OCI-LY3 (cell line): ENCODE data around the gene SUPT20H.

Experiments
- H2AFZ ChIP-seq: fragments of 200-600, 300-600 bp; shearing (Covaris generic); 2 replicates; pipeline ENCODE4 v1.6.0; 2014; ENCODE audit warnings: antibody characterized with exemption, low read depth, low read length
- H3K27ac ChIP-seq: fragments of 200-600, 300-600 bp; sonication (generic); 2 replicates; pipeline ENCODE4 v1.5.1; 2014; ENCODE audit warnings: mild to moderate bottlenecking, low read length, moderate library complexity, mixed read lengths
- H3K27me3 ChIP-seq: fragments of 200-600, 300-600 bp; sonication (generic); 2 replicates; pipeline ENCODE4 v1.6.1; 2014; ENCODE audit warnings: low read depth, low read length, mixed read lengths
- H3K36me3 ChIP-seq: fragments of 200-600, 300-600 bp; sonication (generic); replicated peaks from 2 replicates; pipeline ENCODE3; 2014; ENCODE audit warnings: low read depth, low read length, mixed read lengths
- H3K4me1 ChIP-seq: fragments of 300-600, 200-600 bp; sonication (generic); 2 replicates; pipeline ENCODE4 v1.6.1; 2014; ENCODE audit warnings: low read length, mixed read lengths
- H3K4me2 ChIP-seq: fragments of 200-600, 300-600 bp; sonication (generic); 2 replicates; pipeline ENCODE4 v1.6.1; 2014; ENCODE audit warnings: low read length, mixed read lengths
- H3K4me3 ChIP-seq: fragments of 300-600, 200-600 bp; sonication (generic); 2 replicates; pipeline ENCODE4 v1.5.1; 2014; ENCODE audit warnings: antibody characterized with exemption, mild to moderate bottlenecking, low read length, moderate library complexity
- H3K79me2 ChIP-seq: fragments of 300-600, 200-600 bp; shearing (Covaris generic); 2 replicates; pipeline ENCODE4 v1.6.1; 2014; ENCODE audit warnings: mild to moderate bottlenecking, low read length, mixed read lengths
- H3K9ac ChIP-seq: fragments of 300-600, 200-600 bp; shearing (Covaris generic); 2 replicates; pipeline ENCODE4 v1.6.0; 2014; ENCODE audit warnings: mild to moderate bottlenecking, low read length, moderate library complexity
- H3K9me3 ChIP-seq: fragments of 200-600, 300-600 bp; shearing (Covaris generic); 2 replicates; pipeline ENCODE4 v1.6.1; 2014; ENCODE audit warnings: low read length, mixed read lengths; ENCODE audit not compliant: insufficient read depth
- H4K20me1 ChIP-seq: fragments of 200-600, 300-600 bp; sonication (generic); 2 replicates; pipeline ENCODE4 v1.6.1; 2016; ENCODE audit warnings: low read length, mixed read lengths; ENCODE audit not compliant: insufficient read depth
- CTCF ChIP-seq: fragments of 200-600, 300-600 bp; sonication (generic); IDR thresholded peaks from 2 replicates; pipeline ENCODE4 v1.5.1; 2014; ENCODE audit warnings: antibody characterized with exemption, low read length, low read depth
- EZH2phosphoT487 ChIP-seq: fragments of 200-600 bp; shearing (Covaris generic); IDR thresholded peaks from 2 replicates; pipeline ENCODE4 v1.6.1; 2018; ENCODE audit warnings: antibody characterized with exemption, mixed run types, low read depth

Gene SUPT20H

GRCh38 chr13:36965767-36966166 lies 93.7 kb downstream of the SUPT20H start:
- Histone ChIP-seq H3K36me3 (peaks cover 51% of the 10 kb centered on the region), H3K4me2 (no peak overlapping the region), H4K20me1 (no peaks in the 10 kb centered on the region)

GRCh38 chr13:36959456-36960116 lies 99.9 kb downstream of the SUPT20H start:
- Histone ChIP-seq H3K9me3 (no peaks in the 10 kb centered on the region), H3K27me3 (no peaks in the 10 kb centered on the region), H3K79me2 (no peaks in the 10 kb centered on the region), H3K27ac (no peak overlapping the region), H3K9ac (no peak overlapping the region), H4K20me1 (no peaks in the 10 kb centered on the region), H3K4me3 (no peak overlapping the region), H3K4me1 (no peaks in the 10 kb centered on the region), H2AFZ (no peak overlapping the region), H3K36me3 (peaks cover 56% of the 10 kb centered on the region), H3K4me2 (no peak overlapping the region)
- TF ChIP-seq CTCF (no peak), EZH2phosphoT487 (no peak)

More at GRCh38 chr13:36965767-36966166, 93.7 kb downstream of the SUPT20H start:
- no peaks in the 10 kb centered on the region for H3K4me1 ChIP-seq
- TF ChIP-seq EZH2phosphoT487: no peak
- TF ChIP-seq CTCF: no peak
- H2AFZ ChIP-seq: no peak overlapping the region
- H3K4me3 ChIP-seq: no peak overlapping the region
- H3K27me3 ChIP-seq: no peaks in the 10 kb centered on the region
- H3K79me2 ChIP-seq: no peaks in the 10 kb centered on the region
- no peak overlapping the region for H3K9ac ChIP-seq
- H3K27ac ChIP-seq: no peak overlapping the region
- no peaks in the 10 kb centered on the region for H3K9me3 ChIP-seq
